Kidney (tissue), 14 donors: Measurements from ENCODE around the gene CCDC82. TPM values are rescaled to one million over a fixed set of nuclear protein-coding genes. Genes with fewer than 3 reads are reported as not detected.

ENCODE experiments used
- DNase-seq, 5 donors: peaks; one replicate each; pipeline ENCODE4 v3.0.0-alpha.2; 2013 to 2020
- FAIRE-seq: peaks from 2 replicates; lab custom pipeline; 2012; peaks lifted over from hg19 to GRCh38; lab: Jason Lieb, UNC
- H3K27ac ChIP-seq, 2 donors: one replicate each; pipeline ENCODE4 v1.7.0; 2013; ENCODE audit warnings: low read depth in 2 of 2, low read length in 2 of 2, inconsistent platforms in 1 of 2
- H3K27me3 ChIP-seq: one replicate; pipeline ENCODE4 v1.7.1; 2013; ENCODE audit warnings: low read length, inconsistent platforms; ENCODE audit not compliant: control insufficient read depth, insufficient read depth
- H3K36me3 ChIP-seq, 3 donors: one replicate each; pipeline versions ENCODE4 v1.7.0 to v1.7.1; 2013; ENCODE audit warnings: low read length in 3 of 3, control low read depth in 1 of 3, inconsistent platforms in 1 of 3; ENCODE audit not compliant: insufficient read depth in 3 of 3, control insufficient read depth in 2 of 3
- H3K4me1 ChIP-seq, 3 donors: one replicate each; pipeline versions ENCODE4 v1.7.0 to v1.7.1; 2013; ENCODE audit warnings: low read length in 3 of 3, inconsistent platforms in 1 of 3, low read depth in 1 of 3; ENCODE audit not compliant: control insufficient read depth in 2 of 3, insufficient read depth in 2 of 3
- H3K4me3 ChIP-seq, 3 donors: one replicate each; pipeline versions ENCODE4 v1.7.0 to v1.8.1; 2013; ENCODE audit warnings: low read length in 3 of 3, control low read depth in 1 of 3, inconsistent platforms in 1 of 3
- H3K9ac ChIP-seq, 3 donors: one replicate each; pipeline versions ENCODE4 v1.7.0 to v1.7.1; 2013; ENCODE audit warnings: low read length in 3 of 3, control low read depth in 1 of 3, inconsistent platforms in 1 of 3
- H3K9me3 ChIP-seq, 3 donors: one replicate each; pipeline versions ENCODE4 v1.7.0 to v1.7.1; 2013; ENCODE audit warnings: low read length in 3 of 3, control low read depth in 1 of 3, inconsistent platforms in 1 of 3; ENCODE audit not compliant: control insufficient read depth in 2 of 3, insufficient read depth in 1 of 3
- CTCF ChIP-seq: IDR thresholded peaks from 3 replicates; pipeline ENCODE4 v1.5.1; 2012; ENCODE audit warnings: mild to moderate bottlenecking, moderate library complexity, borderline replicate concordance; ENCODE audit not compliant: insufficient read depth; ENCODE audit errors: extremely low read depth
- intact Hi-C: fragments of 100-400 bp; cut with DNase I; formaldehyde crosslinking; loops from one replicate; pipeline ENCODE4 v1.11.1; 2022
- polyA plus RNA-seq: library from polyadenylated mRNA; stranded (reverse); fragments of 350-450 nt; fragmentation: Illumina TruSeq; extraction: RNeasy Lipid Tissue Mini Kit (QIAGEN cat#74804); gene quantifications from one replicate; pipeline ENCODE4 v1.2.3, GENCODE V29; 2014; ENCODE audit warnings: low read depth, low replicate concordance; ENCODE audit not compliant: insufficient read depth
- total RNA-seq: library from RNA; stranded (reverse); fragmentation: NEBNext Ultra II Directional; extraction: Animal tissue kit (Norgen Biotek cat#: 25700); gene quantifications from one replicate; pipeline ENCODE4 v1.2.1, GENCODE V29; 2021
- donor health status: control.
- donor health status: control.
- donor health status: control.
- donor health status: control.
- donor health status: control.
- donor health status: DM: yes; HTN: yes; CAD: no.
- donor health status: Normal renal cell carcinoma (clear cell type).

CCDC82 gene
- total and polyA plus RNA-seq, 2 donors from 2014 or later, result 13.0 to 25.8 TPM

DNA sequence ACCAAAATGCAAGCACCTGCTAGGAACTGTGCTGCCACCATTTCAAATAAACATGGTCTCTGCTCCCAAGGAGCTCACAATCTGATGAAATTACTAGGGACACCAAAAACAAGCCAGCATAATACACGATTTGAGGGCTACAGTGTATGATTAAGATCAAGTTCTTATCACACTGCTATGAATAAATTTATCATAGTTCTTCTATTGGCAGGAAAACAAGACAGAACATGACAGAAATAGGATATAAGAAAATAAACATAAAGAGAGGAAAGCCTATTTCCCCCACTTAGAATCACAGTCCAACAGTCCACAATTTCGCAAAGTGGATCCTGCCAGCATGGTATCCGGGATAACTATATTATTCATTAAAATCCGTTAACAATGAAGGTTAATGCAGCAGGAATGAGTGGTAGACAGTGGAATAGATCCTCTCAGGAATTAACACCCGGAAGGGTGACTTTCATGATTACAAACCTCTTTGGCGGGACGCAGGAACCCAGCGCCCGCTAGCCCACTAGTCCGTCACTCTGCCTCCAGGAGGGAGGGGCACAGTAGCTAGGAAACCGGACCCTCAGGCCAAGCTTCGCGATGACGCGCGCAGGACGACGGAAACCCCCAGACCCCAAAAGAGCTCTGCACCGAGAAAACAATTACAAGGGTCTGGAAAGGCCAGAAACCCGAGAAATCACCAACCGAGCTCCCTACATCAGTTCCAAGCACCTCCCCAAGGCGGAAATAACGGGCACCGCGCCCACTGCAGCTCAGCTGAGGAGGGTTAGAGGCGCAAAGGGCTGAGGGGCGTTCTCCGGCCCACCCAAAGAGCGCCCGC is 607 bp downstream of the CCDC82 start:
- H3K27ac ChIP-seq, result peak overlapping the region; percentile 45 to 52
- H3K27me3 ChIP-seq, result no peaks in the 10 kb centered on the region
- H3K36me3 ChIP-seq, result no peaks in the 10 kb centered on the region
- H3K4me3 ChIP-seq, result peak overlapping the region; percentile 91 to 93 (median 92)
- TF ChIP-seq CTCF, result no peak
- no peaks in the 10 kb centered on the region for H3K9me3 ChIP-seq
- intact Hi-C loops, result no loop called here
- H3K9ac ChIP-seq, result peak overlapping the region; percentile 28 to 85 (median 76)
- peaks cover 0 to 5% (median 3%) of the 10 kb centered on the region in 3 donors for H3K4me1 ChIP-seq
- DNase-seq (peak in 2 of 5 donors; percentile 87 to 93), FAIRE-seq (no peak)

- Histone ChIP-seq H3K4me1 (peaks cover 0 to 5% (median 0%) of the 10 kb centered on the region in 3 donors), H3K9ac (no peak overlapping the region), H3K27me3 (no peaks in the 10 kb centered on the region), H3K27ac (no peak overlapping the region), H3K4me3 (no peak overlapping the region), H3K9me3 (no peaks in the 10 kb centered on the region), H3K36me3 (peaks cover 0 to 2% (median 0%) of the 10 kb centered on the region in 3 donors)
- no peak for TF ChIP-seq CTCF
- FAIRE-seq (no peak), DNase-seq (no peak)
- intact Hi-C loops, result no loop called here
Measured at GRCh38 chr11:96385187-96385586, 4.5 kb downstream of the CCDC82 start.

DNA sequence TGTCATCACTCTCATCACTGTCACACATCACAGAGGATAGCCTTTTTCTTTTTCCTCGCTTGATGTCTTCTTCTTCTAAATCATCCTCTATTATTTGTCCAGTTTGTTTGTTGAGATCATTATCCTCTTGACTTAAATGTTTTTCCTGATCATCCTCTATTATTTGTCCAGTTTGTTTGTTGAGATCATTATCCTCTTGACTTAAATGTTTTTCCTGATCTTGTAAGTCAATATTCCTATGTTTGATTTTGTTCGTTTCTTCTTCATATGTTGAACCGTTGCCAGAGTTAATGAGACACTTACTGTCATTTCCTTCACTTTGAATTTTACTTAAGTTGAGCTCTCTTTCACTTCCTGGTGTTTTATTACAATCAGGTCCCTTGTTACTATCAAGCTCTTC is 5.6 kb downstream of the CCDC82 start:
- peaks cover 0 to 5% (median 0%) of the 10 kb centered on the region in 3 donors for H3K4me1 ChIP-seq
- peaks cover 0 to 2% (median 0%) of the 10 kb centered on the region in 3 donors for H3K36me3 ChIP-seq
- DNase-seq, result no peak
- H3K27ac ChIP-seq, result no peak overlapping the region
- H3K9me3 ChIP-seq, result no peaks in the 10 kb centered on the region
- FAIRE-seq, result no peak
- intact Hi-C loops, result no loop called here
- no peak overlapping the region for H3K4me3 ChIP-seq
- no peaks in the 10 kb centered on the region for H3K27me3 ChIP-seq
- no peak for TF ChIP-seq CTCF
- no peak overlapping the region for H3K9ac ChIP-seq
